HT1080 (cell line): ENCODE data around the gene SOX8. TPM values are rescaled to one million over a fixed set of nuclear protein-coding genes. Genes with fewer than 3 reads are reported as not detected.
"Not testable (repeated sequence)": the region's sequence is repeated elsewhere in the genome, so short reads cannot be mapped to it uniquely, and the experiment has no call there.

Experiments
- DNase-seq: peaks from one replicate; pipeline ENCODE4 v3.0.0-alpha.2; 2015; ENCODE audit warnings: low read depth
- total RNA-seq: library from RNA; depleted of rRNA; stranded (reverse); fragments of >200 nt; shearing (Covaris generic); gene quantifications from 2 replicates; pipeline ENCODE4 v1.2.3, GENCODE V29; 2014

Gene SOX8
- total RNA-seq, 1 experiment from 2014 or later = not detected

DNA sequence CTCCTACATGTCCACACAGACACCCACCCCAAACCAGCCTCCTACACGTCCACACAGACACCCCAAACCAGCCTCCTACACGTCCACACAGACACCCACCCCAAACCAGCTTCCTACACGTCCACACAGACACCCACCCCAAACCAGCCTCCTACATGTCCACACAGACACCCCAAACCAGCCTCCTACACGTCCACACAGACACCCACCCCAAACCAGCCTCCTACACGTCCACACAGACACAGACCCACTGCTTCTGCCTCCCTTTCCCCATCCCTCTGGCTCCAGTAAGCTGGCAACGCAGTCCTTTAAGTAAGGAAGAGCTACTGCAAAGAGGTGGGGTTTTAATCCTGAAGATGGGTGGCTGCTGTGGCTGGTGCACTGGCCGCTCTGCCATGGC is 27.8 kb upstream of the SOX8 start:
- not testable (repeated sequence) for DNase-seq

DNA sequence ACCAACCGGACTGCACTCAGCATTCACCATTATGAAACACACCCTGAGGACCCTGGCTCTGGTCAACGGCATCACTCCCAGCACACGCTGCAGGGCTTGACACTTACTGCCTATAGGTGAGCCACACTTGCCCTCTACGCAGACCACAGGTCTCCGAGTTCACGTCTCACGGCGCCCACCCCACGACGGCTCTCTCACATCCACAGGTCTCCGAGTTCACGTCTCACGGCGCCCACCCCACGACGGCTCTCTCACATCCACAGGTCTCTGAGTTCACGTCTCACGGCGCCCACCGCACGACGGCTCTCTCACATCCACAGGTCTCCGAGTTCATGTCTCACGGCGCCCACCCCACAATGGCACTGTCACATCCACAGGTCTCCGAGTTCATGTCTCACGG is 25.8 kb upstream of the SOX8 start:
- not testable (repeated sequence) for DNase-seq

DNA sequence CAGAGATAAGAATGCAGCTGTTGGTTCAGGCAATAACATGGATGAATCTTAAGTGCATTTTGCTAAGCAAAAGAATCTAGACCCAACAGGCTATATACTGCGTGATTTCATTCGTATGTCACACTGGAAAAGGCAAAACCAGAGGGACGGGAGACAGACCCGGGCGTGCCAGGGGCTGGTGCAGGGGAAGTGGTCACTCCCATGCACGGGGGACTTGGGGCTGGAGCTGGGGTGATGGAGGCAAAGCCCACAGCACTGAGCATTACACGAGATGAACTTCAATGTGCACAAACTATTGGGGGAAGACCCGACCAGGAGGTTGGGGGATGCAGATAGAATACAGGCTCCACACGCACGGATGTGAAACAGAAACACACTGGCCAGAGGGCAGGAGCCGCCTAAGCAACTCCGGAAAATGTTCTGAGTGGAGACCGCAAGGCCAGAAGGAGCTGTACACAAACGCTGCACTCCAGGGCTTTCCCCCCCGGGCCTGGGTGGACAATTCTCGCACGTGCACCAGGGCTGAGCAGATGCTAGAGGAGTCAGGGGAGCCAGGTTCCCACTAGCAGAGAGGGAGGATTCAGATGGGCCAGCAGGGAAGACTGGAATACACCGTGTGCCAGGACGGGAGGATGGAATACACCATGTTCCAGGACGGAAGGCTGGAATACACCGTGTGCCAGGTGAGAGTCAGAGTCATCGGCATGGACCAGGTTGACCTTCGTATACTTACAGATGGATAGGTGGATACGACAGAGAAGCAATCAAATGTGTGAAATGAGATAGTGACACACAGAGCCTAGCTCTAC is 22.1 kb upstream of the SOX8 start:
- no peak for DNase-seq

DNA sequence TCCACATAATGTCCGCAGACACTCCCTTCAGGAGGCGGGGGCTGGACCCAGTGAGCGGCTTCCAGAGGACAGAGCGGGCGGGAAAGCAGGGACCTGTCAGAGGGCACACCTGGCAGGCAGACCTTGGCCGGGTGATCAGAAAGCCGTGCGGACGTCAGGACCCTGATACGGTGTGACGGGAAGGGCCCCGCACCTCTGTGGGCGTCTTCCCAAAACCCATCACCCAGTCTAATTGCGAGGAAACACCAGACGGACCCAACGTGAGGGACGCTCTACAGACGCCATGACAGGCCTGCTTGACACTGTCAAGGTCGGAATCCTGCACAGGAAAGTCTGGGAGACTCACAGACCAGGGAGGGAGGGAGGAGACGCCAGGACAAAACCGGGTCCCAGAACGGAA is 19.2 kb upstream of the SOX8 start:
- no peak for DNase-seq

DNA sequence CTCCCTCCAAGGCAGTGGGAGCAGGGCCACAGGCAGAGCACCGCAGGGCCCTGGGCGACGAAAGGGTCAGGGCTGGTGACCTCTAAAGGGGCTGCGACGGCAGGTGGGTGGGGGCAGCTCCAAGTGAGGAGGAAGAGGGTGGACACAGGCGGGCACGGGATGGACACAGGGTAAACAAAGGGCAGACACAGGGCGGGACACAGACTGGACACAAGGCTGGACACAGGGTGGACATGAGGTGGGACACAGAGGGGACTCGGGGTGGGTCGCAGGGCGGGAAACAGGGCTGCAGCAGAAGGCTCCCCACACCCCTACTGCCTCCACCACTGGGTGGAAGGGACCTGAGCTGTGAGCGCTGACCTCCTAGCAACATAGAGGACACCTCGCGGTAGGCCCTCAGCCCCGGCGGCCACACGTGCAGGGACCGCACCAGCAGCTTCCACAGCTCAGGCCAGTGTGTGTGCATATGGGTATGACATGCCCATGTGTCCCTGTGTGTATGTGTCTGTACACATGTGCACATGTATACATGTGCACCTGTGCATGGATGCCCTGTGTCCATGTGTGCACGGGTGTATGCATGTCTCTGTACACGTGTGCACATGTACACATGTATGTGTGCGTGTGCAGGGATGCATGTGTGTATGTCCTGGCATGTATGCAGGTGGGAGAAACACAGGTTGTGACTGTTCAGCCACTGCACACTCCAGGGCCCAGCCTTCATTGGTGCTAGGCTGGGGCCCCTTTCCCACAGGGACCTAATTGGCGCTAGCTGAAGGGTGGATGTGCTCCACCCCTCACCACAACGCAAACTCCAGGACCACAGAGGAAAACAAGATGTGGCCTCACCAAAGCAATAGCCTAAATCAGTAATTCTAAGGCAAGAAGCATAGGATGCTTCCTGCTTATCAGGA is 18.4 kb upstream of the SOX8 start:
- DNase-seq = no peak

DNA sequence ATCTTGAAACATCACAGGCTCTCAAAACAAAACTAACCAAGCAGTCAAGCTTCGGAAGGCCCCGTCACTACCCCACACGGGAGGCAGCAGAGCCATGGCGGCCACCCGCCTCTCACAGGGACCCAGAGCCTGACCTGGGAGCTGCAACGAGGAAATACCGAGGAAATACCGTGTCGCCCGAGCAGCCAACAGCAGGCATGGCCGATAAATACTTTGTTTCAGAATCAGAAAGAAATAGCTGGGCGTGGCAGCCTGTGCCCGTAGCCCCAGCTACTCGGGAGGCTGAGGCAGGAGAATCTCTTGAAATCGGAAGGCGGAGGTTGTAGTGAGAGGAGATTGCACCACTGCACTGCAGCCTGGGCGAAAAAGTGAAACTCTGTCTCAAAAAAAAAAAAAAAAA is 17.7 kb upstream of the SOX8 start:
- DNase-seq = no peak

DNA sequence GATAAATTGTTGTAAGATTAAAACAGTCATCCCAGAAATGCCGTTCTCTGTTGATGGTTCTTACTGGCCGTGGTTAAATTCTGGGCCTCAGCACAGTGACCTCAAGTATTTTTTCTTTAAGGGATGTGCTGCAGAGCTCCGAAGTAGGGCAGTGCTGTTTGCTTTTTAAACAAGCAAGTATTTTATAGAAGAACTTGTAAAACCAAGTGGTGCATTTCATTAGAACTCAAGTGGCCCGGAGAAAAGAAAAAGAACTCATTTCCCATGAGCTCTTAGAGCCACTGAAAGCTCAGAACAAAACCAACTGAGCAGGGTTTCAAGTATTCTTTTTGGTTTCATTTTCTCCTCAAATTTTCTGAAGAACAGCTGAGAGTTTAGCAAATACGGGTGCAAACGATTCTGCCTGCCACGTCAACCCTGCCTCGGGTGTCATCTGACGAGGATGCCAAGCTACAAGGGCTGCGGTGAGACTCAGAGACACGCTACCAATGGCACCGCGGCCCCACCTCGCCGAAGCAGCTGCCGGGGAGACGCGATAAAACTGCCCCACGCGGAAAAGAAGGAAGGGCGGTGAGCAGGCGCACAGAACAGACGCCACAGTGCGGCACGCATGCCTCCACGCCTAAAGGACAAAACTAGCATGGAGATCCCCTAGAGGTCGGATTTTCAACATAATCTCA is 17.1 kb upstream of the SOX8 start:
- no peak for DNase-seq

DNA sequence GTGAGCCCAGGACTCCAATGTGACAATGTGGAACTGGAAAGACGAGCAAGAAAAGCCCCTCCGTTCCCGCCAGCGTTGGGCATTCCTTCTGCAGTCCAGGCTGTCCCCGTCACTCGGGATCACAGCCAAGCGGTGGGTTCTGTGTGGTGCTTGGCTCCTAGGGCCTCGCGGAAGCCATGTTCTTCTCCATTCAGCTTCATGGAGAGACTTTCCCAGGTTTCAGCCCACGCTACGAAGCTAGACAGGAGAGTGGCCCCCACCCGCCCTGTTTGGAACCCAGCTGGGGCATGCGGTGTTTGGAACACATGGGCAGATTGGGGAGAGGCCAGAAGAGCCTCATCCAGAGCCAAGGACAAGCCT is 16.6 kb upstream of the SOX8 start:
- DNase-seq = no peak

DNA sequence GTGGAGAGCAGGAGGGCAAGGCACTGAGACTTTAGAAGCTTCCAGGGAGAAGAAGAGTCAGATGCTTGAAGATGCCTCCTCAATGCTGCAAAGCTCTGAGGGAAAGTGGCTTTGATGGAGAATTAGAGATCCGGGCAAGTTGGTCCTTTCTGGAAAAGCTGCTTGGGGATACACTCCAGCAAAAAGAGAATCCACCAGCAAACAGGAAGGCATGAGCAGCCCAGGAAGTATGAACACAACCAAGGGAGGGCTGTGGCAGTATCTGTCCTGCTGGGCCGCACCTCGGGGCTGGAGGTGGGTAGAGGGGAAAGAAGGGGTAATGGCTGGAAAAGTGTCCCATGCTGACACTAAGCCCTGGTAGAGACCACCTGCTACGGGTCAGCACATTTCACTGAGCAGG is 16.1 kb upstream of the SOX8 start:
- no peak for DNase-seq

DNA sequence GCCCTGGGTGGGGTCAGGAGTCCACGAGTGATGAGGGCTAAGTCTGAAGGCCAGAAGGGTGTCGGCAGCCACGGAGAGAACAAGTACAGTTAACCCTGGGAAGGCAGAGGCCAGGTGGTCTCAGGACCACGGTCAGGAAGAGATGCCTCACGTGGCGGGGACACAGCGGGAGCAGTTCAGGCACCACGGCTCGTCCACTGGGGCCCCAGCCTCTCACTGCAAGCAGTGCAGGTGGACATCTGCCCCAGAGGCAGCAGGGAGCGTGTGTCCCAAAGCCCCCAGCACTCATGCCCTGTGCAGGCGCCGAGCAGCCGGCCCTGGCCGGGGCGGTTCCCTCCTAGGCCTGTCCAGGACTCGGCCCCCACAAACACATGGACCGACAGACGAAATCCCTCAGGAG is 15.5 kb upstream of the SOX8 start:
- DNase-seq = no peak

DNA sequence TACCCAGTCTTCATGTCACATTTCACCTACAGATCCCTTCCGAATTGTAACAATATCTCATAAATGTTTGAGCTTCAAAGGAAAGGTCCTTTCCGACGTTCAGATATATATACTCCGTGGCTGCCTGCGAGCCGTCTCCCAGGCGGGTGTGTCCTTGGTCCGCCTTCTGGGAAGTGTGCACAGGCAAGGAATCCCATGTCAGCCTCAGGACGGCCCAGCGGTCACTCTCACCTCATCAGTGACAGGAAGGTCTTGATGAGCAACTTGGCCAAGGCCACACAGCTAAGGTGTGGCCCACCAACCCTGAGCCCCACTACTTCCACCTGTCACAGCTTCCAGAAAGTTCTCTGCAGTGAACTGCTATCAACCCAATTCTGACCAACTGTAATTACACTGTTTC is 15.1 kb upstream of the SOX8 start:
- DNase-seq = no peak

DNA sequence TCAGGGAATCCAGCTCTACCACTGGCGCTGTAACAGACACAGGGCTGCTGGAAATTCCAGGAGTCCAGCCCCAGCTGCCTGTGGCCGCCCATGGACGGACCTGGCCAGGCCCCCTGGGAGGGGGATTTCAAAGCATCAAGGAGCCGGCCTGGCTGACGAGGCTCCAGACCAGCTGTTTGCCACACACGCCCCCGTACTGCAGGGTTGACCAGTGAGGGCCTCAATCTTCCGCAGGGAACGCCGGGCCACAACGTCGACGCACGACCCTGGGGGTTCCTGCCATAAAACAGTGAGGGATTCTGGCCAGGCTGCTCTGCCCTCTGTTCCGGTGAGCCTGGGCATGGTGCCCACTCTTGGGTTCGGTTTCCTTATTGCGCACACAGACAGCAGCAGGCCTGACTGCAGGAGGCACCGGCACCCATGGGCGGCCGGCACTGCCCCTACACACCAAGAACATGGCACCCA is 14.5 kb upstream of the SOX8 start:
- no peak for DNase-seq

DNA sequence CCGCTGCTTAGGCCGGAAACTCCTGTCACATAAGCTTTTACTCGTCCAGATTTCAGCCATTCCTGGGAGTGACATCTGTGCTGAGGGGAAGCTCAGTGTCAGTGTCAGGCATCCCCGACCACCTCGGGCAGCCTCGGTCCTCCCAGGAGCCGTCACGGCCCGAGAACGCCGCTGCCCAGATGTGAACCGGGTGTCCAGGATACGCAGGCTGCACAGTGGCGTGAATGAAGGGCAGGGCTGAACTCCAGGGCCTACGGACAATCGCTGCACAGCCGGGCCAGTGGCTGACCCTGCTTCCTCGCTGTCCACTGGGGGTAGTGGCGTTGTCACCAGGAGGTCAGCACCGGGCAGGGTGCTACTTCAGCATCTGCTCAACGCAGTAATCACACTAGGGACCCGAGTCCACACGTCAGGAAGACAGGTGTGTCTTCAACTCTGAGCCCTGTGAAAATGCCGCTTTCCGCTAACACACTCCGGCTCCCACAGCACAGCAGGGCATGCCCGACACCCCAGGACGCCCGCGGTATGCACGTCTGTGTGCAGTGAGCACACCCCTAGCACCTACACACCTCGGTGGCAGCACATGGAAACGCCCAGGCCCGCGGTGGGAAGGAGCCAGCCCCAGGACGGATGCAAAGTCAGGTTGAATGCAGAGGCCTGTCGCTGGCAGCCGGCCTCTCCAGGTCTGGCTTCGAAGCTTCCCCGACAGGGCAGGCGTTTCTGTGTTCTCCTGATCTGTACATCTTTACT is 13.8 kb upstream of the SOX8 start:
- DNase-seq = no peak

DNA sequence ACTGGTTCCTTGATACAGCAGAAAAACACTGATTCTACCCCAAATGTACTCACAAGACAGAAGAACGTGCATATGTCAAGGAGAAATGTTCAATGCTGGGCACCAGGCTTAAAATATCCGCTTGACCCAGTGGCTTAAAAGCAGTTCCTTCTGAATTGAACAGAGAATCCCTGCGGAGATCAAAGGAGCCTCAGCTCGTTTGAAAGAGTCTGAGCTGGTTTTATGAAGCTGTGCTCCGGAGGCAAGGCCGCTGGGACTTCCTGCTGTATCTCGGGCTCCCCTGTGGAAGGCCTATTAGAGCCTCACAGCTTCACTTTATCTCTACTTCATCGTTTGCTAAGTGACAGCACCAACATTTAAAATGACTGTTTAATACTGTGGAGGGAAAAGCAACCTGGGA is 12.9 kb upstream of the SOX8 start:
- no peak for DNase-seq

DNA sequence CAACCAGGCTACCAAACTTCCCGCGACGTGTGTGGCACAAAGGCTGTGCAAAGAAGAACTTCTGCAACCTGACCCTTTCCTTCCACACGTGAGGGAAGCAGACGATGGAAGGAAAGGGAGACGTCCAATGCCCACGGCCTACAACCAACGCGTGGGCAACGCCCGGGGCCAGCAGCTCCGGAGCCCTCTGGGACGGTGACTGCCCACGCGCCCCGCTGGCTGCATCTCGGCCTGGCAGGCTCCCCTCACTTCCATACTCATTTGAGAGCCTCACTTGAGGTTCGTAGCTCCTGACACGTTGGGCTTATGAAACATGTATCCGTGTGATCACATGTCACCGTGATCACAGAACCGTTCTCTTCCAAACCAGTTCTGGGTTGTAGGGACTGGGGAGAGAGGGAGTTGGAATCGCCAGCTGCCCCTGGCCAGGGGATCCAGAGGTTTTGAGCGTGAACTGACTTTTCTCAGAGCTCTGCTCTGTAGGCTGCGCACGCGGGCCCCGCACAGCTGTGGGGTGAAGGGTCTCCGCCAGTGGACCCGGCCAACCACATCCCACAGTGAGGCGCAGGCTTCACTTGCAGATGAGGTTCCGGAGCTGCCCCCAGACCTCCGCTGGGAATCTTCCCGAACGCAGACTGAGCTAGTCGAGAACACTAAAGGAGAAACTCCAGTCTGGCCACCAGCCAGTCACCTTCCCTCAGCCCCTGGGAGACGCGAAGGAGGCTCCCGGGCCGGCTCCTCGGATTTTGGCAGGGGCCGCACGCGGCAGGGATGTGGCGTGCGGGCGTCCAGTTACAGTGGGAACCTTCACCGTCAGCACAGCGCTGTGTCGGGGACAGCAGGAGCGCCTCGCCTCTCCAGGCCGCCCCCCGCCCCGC is 11.8 kb upstream of the SOX8 start:
- DNase-seq = no peak

DNA sequence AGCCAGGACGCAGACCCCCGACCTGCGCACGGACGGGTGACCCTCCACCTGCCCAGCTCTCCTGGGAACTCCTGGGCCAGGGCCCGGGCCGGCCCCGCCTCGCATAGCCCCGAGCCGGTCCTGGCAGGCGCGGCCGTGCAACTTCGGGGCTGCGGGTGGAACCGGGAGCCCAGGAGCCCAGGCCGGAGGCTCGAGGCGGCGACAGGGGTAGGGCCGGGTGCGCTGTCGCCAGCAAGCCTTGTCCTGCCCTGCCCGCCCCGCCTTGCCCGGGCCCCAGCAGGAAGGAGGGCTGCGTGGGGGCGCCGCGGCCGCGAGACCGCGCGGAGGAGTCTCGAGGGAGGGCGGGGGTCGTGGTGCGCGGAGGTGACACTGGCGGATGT is 11.2 kb upstream of the SOX8 start:
- DNase-seq = no peak

DNA sequence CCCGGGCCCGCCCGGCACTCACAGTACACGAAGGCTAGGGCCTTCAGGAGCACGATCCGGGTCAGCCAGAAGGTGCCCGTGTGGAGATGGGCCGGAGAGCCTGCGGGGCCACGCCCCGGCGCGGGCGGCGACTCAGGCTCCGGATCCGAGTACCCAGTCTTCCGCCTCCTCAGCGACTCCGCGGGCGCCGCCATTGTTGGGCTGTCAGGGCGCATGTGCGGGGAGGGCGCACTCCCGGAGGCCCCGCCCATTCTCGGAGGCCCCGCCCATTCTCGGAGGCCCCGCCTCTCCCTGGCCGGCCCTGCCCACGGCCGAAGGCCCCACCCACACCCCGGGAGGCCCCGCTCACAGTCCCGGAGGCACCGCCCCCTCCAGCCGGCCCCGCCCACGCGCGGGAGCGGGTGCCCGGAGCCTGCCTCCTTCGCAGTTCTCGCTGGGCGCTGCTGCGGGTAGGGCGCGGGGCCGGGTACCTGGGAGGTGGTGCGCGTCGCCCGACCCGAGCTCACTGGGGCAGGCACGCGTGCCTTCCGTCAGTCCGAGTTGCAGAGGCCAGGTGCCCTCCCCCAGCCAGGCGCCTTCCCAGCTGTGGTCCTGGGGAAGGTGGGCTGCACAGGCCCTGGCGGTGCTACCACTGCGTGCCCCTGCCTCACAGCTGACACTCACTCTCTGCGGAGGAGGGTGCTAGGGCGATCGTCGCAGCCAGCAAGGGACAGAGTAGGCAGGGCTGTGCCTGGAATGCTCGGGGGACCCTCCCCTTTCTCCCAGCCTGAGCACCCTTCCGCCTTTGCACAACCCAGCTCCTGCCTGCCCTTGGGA is 10.6 kb upstream of the SOX8 start, which contains the start of gene LMF1:
TSS of gene LMF1 (minus strand) at position 219 of the 816 bp plus-strand sequence. CDS start at position 215, 4 bp downstream.
- DNase-seq = no peak

DNA sequence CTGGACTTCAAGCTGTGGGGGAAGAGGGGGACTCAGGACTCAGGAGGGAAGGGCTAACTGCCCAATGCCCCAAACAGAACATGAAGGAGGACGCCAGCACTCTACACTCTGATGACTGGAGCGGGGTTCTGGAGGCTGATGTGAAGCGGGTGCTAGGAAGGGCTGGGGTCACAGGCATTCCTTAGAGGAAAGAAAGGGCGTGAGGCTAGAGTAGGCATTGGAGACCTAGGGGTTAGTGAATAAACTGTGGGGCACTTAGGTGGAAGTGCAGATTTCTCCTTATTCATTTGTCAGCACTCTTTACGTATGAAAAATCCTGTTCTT is 10.0 kb upstream of the SOX8 start:
- no peak for DNase-seq

DNA sequence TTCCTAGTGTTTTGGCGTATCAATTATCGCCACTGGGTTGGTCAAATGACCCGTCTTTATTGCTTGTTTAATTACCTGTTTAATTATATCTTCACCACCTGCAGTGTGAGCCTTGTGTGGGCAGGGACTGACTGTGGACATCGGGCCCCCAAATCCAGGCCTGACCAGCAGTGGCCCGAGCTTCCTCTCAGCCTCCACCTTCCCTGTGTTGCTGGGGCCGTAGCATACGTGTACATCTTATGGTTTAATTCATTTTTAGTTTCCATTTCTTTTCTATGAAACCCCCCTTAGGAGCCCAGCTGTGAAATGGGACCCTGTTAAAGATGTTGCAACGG is 9.6 kb upstream of the SOX8 start:
- no peak for DNase-seq
